ENCODE measurements around the gene SEMA5B.

Gene SEMA5B

DNA sequence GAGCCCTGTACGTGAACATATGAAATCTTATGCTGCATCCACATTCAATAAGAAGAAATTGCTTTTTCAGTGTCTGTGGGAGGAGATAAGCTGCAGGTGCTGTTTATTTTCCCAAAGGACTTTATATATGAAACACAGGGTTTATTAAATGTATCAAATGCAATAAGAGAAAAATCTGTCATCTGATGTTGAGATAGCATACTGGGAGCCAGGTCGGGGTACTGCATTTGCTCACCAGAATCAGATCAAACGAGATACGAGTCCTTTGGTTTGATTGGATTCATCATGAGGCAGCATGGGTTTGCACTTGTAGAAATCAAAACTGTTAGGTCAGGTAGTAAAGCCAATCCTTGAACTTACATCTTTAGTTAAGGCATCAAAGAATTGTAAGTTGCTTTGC lies 141.3 kb downstream of the SEMA5B start:
- FAIRE-seq (peak; percentile 5), DNase-seq (ENCODE audit: insufficient read length, low spot score) (no peak)
- no peak for TF ChIP-seq TAF1 (IDR thresholded peaks at IDR 0.05; ENCODE audit: low read depth, low read length)
- TF ChIP-seq POU2F2 (IDR thresholded peaks at IDR 0.05; ENCODE audit: low read depth, low read length), result no peak
- no peak for TF ChIP-seq POLR2A (IDR thresholded peaks at IDR 0.05; ENCODE audit: low read depth, low read length)
- no peak for TF ChIP-seq POLR2AphosphoS5 (IDR thresholded peaks at IDR 0.05; ENCODE audit: low read depth, low read length)
- TF ChIP-seq PAX5 (IDR thresholded peaks at IDR 0.05; ENCODE audit: insufficient read depth, low read length, severe bottlenecking), result no peak
- no peak for TF ChIP-seq SPI1 (IDR thresholded peaks at IDR 0.05; ENCODE audit: low read depth, low read length)

DNA sequence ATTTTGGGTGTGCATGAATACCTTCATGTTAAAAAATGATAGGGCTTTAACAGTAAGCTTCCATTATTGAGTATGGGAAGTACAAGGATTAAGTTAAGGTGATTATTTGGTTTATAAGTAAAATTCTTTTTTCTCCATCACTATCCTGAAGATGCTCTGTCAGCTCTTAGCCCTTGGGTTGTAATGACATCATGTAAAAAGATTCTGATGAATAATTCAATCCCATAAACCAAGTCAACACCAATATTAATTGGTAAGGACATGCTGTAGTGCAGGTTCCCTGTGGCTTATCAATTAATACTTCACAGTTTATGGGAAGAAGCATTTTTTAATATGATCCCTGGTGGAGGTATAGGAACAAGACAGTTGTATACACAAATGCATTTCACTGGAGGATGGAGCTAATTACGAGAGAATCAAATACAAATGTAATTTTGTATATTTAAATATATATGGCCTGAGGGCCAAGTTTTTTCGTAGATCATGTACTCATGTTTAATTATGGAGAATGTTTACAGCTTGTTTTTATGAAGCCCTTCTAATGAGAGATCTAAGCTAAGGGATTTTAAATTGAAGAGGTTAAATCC lies 145.1 kb downstream of the SEMA5B start:
- FAIRE-seq (no peak), DNase-seq (ENCODE audit: insufficient read length, low spot score) (no peak)
- TF ChIP-seq PAX5 (IDR thresholded peaks at IDR 0.05; ENCODE audit: insufficient read depth, low read length, severe bottlenecking), result no peak
- TF ChIP-seq POLR2AphosphoS5 (IDR thresholded peaks at IDR 0.05; ENCODE audit: low read depth, low read length), result no peak

DNA sequence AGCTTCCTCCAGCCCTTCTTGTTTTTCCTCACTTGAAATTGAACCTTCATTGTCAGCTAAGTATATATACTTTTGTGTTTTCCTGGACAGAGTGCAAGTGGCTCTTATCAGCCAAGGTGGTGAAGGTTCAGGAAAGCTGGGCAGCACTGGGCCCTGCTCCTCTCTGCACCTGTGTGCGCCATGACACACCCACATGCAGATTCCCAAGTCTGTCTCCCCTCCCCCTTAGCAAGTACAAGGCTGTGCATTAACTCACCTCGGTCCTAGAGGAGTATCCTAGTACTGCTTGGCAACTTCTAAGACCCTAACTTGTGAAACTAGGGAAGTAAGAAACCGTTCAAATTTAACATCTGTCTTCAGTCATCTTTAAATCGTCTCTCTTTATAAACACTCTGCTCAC lies 146.9 kb downstream of the SEMA5B start:
- FAIRE-seq, result no peak
- TF ChIP-seq POLR2A (IDR thresholded peaks at IDR 0.05; ENCODE audit: low read depth, low read length) (no peak), POU2F2 (IDR thresholded peaks at IDR 0.05; ENCODE audit: low read depth, low read length) (no peak), TAF1 (IDR thresholded peaks at IDR 0.05; ENCODE audit: low read depth, low read length) (no peak), PAX5 (IDR thresholded peaks at IDR 0.05; ENCODE audit: insufficient read depth, low read length, severe bottlenecking) (no peak), POLR2AphosphoS5 (IDR thresholded peaks at IDR 0.05; ENCODE audit: low read depth, low read length) (no peak), SPI1 (IDR thresholded peaks at IDR 0.05; ENCODE audit: low read depth, low read length) (no peak)
- DNase-seq (ENCODE audit: insufficient read length, low spot score), result no peak

DNA sequence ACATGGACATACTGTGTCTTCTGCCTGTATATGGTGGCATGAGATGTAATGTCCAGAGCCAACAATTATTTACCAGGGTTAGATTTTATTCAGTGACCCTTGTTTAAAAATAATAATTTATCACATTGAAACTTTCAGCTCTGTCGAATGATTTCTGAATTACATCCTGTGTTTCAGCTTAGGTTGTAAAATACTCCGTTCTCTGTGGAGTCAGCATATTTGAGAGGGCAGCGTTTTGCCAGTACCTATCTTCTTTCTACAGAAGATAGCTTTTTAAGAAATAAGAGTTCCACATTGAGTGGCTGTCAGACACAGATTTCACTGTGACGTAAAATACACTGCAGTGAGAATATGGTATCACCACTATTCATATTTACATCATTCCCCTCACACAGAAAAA lies 147.4 kb downstream of the SEMA5B start:
- TF ChIP-seq POU2F2 (IDR thresholded peaks at IDR 0.05; ENCODE audit: low read depth, low read length), result no peak
- no peak for TF ChIP-seq TAF1 (IDR thresholded peaks at IDR 0.05; ENCODE audit: low read depth, low read length)
- TF ChIP-seq SPI1 (IDR thresholded peaks at IDR 0.05; ENCODE audit: low read depth, low read length), result no peak
- no peak for TF ChIP-seq POLR2A (IDR thresholded peaks at IDR 0.05; ENCODE audit: low read depth, low read length)
- TF ChIP-seq PAX5 (IDR thresholded peaks at IDR 0.05; ENCODE audit: insufficient read depth, low read length, severe bottlenecking), result no peak
- no peak for TF ChIP-seq POLR2AphosphoS5 (IDR thresholded peaks at IDR 0.05; ENCODE audit: low read depth, low read length)
- no peak for DNase-seq (ENCODE audit: insufficient read length, low spot score)
- FAIRE-seq, result no peak

DNA sequence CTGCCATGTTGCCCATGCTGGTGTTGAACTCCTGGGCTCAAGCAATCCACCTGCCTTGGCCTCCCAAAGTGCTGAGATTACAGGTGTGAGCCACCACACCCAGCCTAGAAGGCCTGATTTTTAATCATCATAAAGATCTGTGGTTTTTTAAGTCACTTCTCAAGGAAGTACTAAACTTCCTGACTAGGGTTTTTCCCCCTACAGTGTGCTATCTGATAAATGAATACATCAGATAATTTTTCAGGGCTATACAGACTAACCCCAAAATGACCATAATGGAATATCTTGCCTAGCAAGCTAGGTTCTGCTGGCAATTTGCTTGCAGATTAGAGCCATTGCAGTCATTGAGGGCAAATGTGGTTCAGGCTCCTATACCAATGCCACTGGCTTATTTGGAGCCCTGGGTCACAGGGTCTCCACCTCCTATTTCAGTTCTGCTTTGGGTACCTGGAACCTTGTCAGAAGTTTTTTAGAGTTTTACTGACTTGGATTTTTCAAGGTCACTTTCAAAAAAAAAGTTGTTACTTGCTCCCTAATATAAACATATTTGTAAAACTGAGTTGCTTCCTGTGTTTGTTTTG lies 151.9 kb downstream of the SEMA5B start:
- DNase-seq (ENCODE audit: insufficient read length, low spot score), result no peak
- TF ChIP-seq POU2F2 (IDR thresholded peaks at IDR 0.05; ENCODE audit: low read depth, low read length) (no peak), TAF1 (IDR thresholded peaks at IDR 0.05; ENCODE audit: low read depth, low read length) (no peak), SPI1 (IDR thresholded peaks at IDR 0.05; ENCODE audit: low read depth, low read length) (no peak), PAX5 (IDR thresholded peaks at IDR 0.05; ENCODE audit: insufficient read depth, low read length, severe bottlenecking) (no peak), POLR2A (IDR thresholded peaks at IDR 0.05; ENCODE audit: low read depth, low read length) (no peak), POLR2AphosphoS5 (IDR thresholded peaks at IDR 0.05; ENCODE audit: low read depth, low read length) (no peak)
- FAIRE-seq, result no peak

DNA sequence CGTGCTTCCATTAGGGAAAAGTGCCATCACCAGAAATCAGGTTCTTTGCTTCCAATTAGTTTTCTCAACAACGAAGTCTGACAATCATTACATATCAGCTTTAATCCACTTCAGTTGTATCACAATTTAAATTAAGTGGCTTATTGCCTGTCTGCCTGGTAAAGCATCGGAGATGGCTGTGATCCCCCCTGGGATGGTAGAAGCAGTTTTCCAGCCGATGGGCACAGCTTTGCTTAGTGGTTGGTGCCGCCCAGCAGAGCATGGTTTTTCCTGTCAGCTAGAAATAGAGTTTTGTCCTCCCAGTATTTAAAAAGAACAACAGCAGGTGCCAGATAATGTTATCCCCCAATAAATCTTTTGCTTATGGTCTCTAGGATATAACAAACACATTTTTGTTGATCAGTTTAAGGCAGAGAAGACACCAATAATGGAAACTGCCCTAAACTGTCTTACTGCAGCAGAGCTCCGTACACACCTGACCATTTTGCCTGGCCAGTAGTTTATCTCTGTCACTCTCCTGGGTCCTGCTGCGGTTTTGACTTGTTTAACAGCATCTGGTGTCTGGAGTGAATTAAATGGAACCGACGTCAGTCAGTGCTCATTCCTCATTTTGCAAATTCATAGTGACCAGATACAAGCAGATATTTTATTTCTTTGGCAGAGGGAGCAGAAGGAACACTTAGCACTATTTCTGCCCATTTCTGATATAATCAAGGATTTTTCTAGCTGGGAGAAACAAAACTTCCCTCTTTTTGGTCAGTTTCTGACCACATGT lies 153.6 kb downstream of the SEMA5B start:
- FAIRE-seq (no peak), DNase-seq (ENCODE audit: insufficient read length, low spot score) (no peak)
- TF ChIP-seq POLR2A (IDR thresholded peaks at IDR 0.05; ENCODE audit: low read depth, low read length), result no peak

DNA sequence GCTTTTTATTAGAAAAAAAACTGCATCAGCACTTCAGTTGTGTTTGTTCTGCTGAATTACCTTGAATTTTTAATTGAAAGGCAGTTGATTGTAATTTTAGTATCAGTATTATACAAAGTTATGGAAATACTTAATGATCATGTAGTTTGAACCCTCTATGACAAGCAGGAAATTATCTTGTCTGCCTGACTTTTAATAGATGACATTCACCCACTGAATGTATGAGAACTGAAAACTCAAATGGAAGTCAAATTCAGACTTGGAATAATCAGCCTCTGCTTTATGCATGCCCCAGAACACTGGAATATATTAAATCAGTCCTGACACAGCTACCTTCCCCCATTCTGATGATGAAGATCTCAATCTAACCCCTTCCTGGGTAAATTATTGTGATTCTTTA lies 159.2 kb downstream of the SEMA5B start:
- DNase-seq (ENCODE audit: insufficient read length, low spot score) (no peak), FAIRE-seq (no peak)
- TF ChIP-seq SPI1 (IDR thresholded peaks at IDR 0.05; ENCODE audit: low read depth, low read length) (no peak), POLR2AphosphoS5 (IDR thresholded peaks at IDR 0.05; ENCODE audit: low read depth, low read length) (no peak), TAF1 (IDR thresholded peaks at IDR 0.05; ENCODE audit: low read depth, low read length) (no peak), POU2F2 (IDR thresholded peaks at IDR 0.05; ENCODE audit: low read depth, low read length) (no peak), PAX5 (IDR thresholded peaks at IDR 0.05; ENCODE audit: insufficient read depth, low read length, severe bottlenecking) (no peak), POLR2A (IDR thresholded peaks at IDR 0.05; ENCODE audit: low read depth, low read length) (no peak)

DNA sequence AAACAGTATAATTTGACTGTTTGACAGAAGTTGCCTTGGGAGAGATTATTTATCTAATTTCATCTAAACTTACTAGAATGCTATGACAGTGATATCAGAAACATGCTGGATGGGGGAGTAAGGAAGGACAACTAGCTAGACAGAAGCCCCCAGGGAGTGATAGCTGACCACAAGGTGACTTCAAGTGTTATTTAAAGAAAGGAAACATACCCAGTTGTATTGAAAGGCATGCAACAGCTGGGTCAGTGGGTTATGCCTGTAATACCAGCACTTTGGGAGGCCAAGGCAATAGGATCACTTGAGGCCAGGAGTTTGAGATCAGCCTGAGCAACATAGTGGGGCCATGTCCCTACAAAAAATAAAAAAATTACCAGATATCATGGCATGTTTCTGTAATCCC lies 163.1 kb downstream of the SEMA5B start:
- TF ChIP-seq POU2F2 (IDR thresholded peaks at IDR 0.05; ENCODE audit: low read depth, low read length) (no peak), PAX5 (IDR thresholded peaks at IDR 0.05; ENCODE audit: insufficient read depth, low read length, severe bottlenecking) (no peak), POLR2A (IDR thresholded peaks at IDR 0.05; ENCODE audit: low read depth, low read length) (no peak), POLR2AphosphoS5 (IDR thresholded peaks at IDR 0.05; ENCODE audit: low read depth, low read length) (no peak)
- no peak for FAIRE-seq
- no peak for DNase-seq (ENCODE audit: insufficient read length, low spot score)

DNA sequence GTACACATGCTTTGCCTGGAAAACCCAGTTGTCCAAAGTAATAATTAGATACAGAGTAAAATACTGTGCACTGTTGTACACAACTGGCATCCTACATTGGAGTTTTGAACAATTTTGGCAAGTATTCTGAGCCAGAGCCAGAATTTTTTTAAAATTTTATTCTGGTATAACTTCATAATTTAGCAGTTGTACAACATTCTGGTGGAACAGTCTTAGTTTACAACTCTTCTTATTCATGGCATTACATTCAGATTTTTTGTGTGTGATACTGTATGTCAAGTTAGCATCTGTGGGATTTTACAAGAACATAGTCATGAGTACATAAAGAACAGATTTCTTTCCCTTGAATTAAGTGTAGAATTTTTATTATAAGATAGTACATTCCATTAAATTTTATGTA lies 165.2 kb downstream of the SEMA5B start:
- FAIRE-seq (no peak), DNase-seq (ENCODE audit: insufficient read length, low spot score) (no peak)
- no peak for TF ChIP-seq PAX5 (IDR thresholded peaks at IDR 0.05; ENCODE audit: insufficient read depth, low read length, severe bottlenecking)
- TF ChIP-seq POU2F2 (IDR thresholded peaks at IDR 0.05; ENCODE audit: low read depth, low read length), result no peak
- no peak for TF ChIP-seq SPI1 (IDR thresholded peaks at IDR 0.05; ENCODE audit: low read depth, low read length)
- TF ChIP-seq POLR2A (IDR thresholded peaks at IDR 0.05; ENCODE audit: low read depth, low read length), result no peak
- no peak for TF ChIP-seq TAF1 (IDR thresholded peaks at IDR 0.05; ENCODE audit: low read depth, low read length)
- TF ChIP-seq POLR2AphosphoS5 (IDR thresholded peaks at IDR 0.05; ENCODE audit: low read depth, low read length), result no peak
